Bronchial smooth muscle cell (primary cell): ENCODE data around the gene SNURF. TPM values are rescaled to one million over a fixed set of nuclear protein-coding genes. Genes with fewer than 3 reads are reported as not detected.

ENCODE experiments used
- total RNA-seq: library from RNA; depleted of rRNA; stranded (reverse); fragments of >200 nt; gene quantifications from 2 replicates; pipeline ENCODE4 v1.2.1, GENCODE V29; 2014

Gene SNURF, protein sequence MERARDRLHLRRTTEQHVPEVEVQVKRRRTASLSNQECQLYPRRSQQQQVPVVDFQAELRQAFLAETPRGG
- total RNA-seq = 87.3 and 257 TPM in 2 replicates

DNA sequence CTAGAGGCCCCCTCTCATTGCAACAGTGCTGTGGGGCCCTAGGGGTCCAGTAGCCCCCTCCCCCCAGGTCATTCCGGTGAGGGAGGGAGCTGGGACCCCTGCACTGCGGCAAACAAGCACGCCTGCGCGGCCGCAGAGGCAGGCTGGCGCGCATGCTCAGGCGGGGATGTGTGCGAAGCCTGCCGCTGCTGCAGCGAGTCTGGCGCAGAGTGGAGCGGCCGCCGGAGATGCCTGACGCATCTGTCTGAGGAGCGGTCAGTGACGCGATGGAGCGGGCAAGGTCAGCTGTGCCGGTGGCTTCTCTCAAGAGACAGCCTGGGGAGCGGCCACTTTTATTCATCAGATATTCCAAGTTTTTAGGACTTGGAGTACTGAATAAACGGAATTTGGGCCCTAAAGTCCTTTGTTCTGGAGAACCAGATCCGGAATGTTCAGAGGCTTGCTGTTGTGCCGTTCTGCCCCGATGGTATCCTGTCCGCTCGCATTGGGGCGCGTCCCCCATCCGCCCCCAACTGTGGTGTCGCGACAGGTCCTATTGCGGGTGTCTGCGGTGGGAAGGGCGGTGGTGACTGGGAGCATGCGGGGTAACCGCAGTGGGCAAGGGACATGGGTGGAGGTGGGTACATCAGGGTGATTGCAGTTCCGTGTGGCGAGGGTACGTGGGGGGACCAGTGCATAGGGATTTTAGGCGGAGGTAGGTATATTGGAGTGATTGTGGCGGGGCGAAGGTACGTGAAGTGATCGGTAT is at the start of gene SNURF, which contains the start of gene SNRPN:
SNURF (plus strand) TSS at position 205 of the 748 bp plus-strand sequence; CDS start at position 267, 62 bp downstream.
SNRPN (plus strand) TSS at position 205 of the 748 bp plus-strand sequence. CDS start 19,467 bp downstream, outside the sequence.

Other genes starting within 250 kb of the SNURF start
- 113 and 157 TPM in 2 replicates for gene SNRPN, start within 50 bp of the SNURF start, total RNA-seq